Endometrium (tissue), 2 donors: ENCODE measurements around the gene SFSWAP.

Source experiments
- FAIRE-seq: peaks from 2 replicates; lab custom pipeline; 2012; peaks lifted over from hg19 to GRCh38; lab: Jason Lieb, UNC
- donor health status: control.
- donor health status: control.

The SFSWAP gene

DNA sequence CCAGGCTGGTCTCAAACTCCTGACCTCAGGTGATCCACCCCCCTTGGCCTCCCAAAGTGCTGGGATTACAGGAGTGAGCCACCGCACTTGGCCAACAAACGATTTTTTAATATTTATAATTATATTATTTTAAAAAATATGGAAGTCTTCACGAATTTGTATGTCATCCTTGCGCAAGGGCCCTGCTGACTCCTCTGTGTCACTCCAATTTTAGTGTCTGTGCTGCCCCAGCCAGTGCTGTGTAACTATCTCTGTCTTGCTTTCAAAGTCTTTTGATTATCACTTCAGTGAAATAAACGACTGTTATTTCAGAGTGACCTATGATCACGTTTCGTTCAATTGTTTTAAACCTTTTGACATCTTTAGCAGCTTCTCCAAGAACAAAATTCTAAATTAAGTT, 104.2 kb downstream of the SFSWAP start:
- no peak for FAIRE-seq

DNA sequence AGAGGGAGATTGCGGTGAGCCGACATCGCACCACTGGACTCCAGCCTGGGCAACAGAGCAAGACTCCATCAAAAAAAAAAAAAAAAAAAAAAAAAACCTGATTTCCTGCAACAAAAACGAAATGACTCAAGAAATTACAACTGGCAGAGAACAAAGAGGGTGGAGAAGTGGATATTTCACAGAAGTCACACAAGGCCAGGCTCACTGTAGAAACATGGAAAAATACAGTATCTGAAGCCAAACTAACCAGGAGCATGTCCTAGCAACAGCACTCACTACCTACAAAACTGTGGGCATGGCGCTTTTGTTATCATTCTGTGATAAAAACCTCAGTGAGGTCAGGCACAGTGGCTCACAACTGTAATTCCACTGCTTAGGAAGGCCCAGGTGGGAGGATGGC, 105.6 kb downstream of the SFSWAP start:
- no peak for FAIRE-seq

DNA sequence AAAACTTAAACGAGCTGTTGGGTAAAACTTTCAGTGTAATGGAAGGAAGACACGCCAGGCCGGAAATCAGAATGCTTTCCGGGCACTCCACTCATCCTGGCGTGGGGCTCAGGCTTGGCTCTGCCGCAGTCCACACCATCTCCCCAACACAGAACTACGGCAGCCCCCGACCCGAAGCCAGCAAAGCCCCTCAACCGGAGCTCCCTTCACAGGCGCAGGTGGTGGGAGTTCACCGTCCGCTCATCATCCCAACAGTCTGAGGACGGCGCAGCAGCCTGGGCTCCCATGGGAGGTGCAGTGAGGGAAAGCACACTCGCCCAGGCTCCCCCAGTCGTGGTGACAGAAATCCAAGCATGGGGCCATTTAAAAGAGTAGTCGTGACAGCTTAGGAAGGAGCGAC, 106.4 kb downstream of the SFSWAP start:
- no peak for FAIRE-seq

DNA sequence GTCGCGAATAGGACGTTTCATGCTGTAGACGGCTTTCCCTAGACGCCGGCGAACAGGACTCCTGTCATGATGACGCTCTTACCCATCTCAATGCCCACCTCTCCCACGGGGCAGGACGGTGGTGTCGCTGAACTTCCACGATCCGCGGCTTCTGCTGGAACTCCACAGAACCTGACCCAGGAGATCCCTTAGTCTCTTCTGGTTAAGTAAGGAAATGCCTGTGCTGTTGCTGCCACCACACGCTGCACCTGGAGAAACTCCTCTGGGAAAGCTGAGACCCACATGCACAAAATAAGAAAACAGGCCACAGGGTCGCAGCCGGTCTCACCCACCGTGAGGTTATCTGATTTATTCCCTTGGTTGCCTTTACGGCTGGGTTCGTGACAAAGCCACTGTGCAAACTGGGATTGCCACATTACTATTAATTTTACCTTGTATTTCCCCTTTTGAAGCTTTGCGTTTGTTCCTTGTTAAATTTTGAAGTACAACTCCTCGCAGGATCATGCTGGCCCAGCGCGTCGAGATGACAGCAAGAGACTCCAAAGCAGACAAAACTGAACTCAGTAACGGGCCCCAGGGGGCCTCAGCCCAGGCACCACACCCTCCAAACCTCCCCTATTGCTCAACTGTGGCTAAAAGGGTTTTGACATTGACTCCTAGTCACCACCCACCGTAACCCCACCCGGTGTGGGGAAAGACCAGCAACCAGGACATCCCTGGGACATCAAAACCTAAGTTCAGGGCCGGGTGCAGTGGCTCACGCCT, 108.1 kb downstream of the SFSWAP start:
- no peak for FAIRE-seq

DNA sequence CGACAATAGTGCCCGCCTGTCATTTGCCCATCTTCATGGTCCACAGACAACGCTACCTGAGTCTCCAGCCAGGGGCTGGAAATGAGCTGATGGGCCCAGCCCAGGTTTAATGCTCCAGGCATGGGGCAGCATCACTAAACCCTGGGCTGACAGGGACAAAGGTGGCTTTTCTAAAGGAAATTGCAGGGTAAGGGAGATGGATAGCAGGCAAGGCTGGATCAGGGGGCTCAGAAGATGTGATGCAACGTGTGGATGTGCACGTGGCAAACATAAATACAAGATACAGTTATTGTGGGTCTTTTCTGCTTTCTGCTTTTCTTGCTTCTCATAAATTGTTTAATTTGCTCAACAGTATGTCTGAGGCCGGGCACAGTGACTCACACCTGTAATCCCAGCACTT, 113.6 kb downstream of the SFSWAP start:
- FAIRE-seq = no peak

DNA sequence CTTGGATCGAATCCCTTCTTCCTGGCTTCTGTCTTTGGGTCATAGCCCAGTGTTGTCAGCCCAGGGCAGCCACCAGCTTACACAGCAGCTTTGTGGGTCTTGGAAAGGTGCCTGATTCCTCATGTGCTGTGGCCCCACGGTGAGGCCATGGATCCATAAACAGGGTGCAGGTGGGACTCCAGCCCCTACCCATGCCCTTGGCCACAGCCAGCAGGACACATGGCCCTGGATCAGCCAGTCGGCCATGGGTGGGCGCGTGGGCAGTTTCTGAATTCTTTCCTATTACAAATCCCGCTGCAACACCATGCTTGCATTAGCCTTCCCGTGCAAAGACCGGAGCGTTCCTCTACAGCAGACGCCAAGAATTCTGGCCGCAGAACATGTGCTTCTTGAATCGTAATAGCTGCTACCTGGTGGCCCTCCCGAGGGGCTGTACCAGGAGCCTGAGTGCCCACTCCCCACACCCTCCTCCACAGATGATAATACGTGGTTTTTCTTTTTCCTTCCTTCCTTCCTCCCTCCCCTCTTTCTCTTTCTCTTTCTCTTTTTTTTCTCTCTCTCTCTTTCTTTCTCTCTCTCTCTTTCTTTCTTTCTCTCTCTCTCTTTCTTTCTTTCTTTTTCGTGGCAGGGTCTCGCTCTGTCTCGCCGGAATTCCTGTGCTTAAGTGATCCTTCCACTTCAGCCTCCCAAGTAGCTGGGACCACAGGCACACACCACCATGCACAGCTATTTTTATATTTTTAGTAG, 114.4 kb downstream of the SFSWAP start:
- FAIRE-seq = no peak

DNA sequence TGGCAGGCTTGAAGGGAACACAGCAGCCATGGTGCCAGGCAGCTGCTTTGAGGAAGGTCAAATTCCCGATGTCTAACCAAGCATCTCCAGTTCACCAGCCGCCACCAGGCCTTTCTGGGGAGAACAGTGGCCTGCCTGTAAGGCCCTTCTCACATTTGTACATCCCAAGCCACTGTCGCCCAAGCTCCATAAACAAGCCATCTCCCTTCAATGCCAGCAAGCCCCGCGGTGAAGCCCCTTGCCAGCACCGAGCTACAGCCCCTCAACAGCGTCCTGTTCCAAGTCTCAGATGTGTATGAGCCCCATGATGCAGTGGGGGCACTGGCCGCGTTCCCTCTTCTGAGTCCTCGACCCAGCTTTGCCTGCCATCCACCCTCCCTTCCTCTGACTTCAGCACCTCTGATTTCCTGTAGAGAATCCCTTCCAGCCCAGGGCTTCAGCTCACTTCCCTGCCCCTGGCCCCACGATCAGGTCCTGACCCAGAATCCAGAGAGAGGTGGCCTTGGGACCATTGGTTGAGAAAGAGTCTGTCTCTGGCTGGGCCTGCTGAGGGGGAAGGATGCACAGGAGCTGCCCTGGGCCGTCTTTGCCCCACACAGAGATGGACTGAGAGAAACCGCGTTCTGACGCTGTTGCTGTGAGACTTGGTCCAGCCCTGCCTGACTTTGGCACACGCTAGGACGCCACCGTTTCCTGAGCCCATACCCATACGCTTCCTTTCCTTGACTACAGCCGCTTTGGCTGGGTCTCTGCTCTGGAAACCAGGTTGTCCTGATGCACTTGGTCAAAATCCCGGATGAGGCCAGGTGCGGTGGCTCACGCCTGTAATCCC, 115.4 kb downstream of the SFSWAP start:
- no peak for FAIRE-seq

DNA sequence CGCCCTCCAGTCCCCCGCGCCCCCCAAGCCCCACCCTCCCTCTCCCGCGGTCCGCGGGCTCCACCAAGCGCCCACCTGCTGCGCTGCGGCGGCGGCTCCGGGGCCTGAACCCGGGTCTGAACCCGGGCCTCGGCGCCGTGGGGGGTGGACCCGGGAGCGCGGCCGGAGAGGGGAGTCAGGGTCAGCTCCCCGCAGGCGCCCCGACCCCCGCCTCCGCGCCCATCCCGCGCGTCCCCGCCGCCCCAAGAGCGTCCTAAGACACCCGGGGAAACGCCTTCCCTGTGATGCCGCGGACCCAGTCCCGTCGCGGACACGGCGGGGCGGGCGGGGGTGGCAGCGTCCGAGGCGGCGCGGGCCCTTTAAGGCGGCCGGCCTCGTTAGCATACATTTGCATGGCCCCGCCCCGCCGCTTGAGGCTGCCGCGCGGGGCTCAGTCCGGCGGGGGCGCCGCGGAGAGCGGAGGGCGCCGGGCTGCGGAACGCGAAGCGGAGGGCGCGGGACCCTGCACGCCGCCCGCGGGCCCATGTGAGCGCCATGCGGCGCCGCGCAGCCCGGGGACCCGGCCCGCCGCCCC, 117.2 kb downstream of the SFSWAP start, which contains the start of gene MMP17:
Gene MMP17, plus strand, starts transcription at position 433 of the 574 bp plus-strand sequence. Its CDS starts 102 bp downstream, at position 535.
- FAIRE-seq = no peak

DNA sequence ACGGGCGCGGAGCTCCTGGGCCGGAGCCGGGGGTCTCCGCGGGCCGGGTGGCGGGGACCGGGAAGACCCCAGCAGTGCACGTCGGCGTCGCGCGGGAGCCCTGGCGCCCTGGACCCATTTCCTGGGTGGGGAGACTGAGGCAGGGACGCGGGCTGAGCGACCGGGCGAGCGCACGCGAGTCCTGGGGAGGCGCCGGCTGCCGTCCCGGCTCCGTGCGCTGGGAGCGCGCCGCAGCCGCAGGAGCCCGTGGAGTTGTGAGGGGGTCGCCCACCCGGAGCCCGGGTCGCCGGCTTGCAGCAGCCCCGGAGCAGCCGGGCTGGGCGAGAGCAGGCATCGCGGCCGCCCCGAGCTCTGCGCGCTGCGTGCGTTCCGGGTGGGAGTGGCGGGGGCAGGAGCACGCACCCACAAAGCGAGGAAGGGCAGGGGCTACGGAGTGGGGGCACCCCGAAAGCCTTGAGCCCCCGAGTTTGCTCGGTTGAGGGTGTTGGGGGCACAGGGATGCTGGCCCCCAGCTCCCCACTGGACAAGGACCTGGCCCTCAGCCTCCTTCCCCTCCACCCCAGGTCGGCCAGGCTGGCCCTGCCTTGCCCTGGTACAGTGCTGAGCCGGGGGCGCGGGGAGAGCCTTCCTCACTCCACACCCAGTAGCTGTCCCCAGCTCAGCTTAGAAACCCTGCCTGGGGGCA, 117.9 kb downstream of the SFSWAP start:
- no peak for FAIRE-seq

DNA sequence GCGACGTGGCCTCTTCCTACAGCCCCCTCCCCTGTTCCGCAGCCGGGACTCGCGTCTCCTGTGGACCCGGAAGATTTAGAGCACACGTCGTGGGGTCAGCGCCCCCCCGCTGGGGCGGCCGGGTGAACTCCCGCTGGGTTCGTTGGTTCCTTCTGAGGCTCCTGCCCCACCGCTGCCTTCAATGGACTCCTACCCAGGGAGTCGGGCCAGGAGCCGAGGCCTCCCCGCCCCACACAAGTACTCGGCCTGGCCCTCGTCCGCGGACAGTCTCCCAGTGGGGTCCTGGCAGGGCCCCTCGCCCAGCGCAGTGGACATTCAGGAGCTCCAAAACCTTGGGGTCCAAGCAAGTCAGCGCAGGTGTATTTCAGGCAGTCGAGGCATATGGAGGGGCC, 118.5 kb downstream of the SFSWAP start:
- no peak for FAIRE-seq

DNA sequence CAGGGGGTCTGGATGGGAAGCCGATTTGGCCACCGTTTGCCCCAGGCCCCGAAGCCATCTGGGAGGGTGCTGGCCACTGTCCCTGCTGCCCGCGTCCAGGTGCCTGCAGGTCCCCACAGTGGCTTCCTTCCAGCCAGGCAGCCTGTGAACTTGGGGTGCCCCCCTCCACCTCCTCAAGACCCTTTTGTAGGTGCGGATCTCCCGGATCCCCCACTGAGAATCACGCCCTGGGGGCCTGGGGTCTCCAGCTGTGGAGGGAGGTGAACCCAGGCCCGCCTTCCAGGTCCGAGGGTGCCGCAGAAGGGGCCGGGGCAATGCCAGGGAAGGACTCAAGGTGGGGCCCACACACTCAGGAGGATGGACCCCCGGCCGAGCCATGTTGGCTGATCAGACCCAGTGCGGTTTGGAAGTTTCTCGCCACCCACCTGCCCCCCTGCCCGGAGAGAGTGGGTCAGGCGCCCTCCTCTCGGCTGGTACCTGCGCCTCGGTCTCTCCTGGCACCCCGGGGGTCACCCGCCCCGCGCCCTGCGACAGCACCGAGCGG, 119.0 kb downstream of the SFSWAP start:
- FAIRE-seq = no peak

DNA sequence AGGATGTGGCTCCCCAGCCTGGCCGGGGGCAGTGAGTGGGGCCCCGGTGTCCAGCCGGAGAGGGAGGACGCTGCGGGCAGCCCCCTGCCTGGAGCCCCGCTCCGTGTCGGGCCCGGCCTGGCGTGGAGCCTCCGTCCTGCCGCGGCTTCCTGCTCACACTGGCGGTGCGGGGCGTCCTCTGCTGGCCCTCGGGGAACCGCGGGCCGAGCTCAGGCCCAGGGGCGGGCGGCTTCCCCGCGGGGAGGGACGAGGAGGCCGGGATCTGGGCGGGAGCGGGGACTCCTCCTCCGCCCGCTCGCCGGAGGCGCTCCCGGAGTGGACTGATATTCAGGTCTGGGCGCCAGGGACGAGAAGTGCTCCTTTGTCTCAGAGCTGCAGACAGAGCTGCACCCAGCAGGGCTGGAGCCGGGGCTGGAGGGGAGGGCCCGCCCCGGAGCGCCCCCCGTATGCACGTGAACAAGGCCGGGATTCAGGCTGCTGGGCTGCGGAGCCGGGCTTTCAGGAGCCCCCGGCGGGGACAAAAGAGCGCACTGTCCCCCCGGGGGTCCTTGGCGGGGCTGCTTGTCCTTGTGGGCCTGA, 119.5 kb downstream of the SFSWAP start:
- no peak for FAIRE-seq

DNA sequence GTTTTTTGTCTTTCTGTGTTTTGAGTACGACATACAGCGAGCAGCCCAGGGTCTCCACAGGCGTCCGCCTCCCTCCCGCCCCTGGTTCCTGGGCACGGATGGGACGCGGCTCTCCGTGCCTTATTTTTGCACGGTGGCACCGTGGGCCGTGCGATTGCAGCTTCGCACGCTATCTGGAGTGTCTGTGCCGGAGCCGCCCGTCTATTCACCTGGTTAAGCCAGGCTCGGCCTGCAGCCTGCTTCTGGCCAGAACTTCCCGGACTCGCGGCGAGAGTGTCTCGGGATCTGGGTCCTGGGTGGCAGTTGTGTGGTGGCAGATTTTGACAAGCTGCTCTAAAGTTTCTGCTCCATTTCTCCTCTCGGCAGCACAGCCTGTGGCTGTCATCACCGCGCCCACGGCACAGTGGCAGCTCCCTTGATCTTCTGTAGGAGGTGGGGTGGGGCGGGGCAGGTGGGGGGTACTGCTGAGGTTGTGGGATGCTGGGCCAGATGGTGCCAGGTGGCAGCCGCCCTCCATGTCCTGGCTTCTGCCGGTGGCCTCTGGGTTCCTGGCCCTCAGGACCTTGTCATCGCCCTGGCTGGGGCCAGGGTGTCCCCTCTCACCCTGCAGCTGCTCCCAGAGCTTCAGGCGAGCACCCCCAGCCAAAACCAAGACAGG, 120.2 kb downstream of the SFSWAP start:
- FAIRE-seq = no peak

DNA sequence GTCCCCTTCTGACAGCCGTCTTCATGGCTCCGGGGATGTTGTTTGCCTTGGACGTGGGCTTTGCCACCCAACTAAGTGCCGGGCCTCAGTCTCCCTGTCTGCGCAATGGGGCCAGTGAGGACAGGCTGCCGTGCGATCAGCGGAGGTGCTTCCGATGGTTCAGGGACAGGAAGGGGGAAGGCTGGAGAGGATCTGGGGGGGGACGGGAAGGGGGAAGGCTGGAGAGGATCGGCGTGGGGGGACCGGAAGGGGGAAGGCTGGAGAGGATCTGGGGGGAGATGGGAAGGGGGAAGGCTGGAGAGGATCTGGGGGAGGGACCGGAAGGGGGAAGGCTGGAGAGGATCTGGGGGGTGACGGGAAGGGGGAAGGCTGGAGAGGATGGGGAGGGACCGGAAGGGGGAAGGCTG, 120.7 kb downstream of the SFSWAP start:
- FAIRE-seq = no peak

DNA sequence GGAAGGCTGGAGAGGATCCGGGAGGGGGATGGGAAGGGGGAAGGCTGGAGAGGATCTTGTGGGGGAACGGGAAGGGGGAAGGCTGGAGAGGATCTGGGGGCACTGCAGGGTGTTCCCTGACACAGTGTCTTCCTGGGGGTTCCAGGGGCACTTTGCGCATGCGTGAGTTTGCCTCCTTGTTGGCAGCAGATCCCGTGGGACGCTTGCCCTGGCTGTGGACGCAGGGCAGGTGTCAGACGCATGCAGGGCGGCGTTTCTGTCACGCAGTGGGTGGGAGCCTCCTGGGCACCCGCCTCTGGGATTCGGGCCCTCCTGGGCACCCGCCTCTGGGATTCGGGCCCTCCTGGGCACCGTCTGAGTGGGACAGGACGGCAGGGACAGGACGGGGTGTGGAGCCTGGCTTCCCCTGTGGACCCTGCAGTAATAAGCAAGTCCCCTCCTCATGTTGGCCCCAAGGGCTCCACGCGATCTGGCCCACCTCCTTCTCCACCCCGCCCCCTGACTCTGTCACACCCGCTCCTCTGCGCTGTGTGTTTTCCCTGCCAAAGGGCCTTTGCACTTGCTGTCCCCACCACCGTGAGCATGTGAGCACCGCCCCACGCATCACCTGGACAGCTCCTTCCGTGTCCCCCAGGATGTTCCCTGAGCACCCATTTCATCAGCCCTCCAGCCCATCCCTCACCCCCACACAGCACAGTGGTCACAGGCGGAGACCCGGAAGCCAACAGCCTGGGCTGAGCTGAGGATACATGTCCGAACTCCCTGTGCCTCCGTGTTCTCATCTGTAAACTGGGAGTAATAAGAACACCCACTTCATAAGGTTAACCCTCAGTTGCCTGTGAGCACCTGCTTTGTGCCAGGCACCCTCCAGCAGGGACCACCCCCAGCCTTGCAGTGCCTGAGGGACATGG, 121.7 kb downstream of the SFSWAP start:
- no peak for FAIRE-seq

DNA sequence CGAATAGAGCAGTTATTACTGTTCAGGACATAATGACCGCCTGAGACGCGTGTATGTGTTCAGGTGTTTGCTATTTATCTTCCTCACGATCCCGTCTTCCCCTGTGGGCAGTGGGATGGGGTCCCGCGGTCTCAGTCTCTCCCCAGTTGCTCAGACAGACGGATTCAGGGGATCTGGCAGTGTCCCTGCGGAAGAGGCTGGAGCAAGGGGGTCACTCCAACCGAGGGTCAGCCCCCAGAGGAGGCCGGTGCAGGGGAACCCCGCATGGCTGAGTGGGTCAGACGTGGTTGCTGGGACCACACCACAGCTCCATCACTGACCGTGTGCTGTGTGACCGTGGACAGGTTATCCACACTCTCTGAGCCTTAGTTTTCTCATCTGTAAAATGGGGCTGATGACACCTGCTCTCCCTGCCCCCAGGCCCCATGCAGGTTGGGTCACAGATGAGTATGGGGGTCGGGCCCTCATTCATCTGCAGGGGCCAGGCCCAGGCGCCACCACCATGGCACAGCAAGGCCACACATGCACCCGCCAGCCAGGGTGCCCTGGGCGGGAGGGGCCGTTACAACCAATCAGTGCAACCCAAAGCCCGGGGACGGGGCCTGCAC, 122.5 kb downstream of the SFSWAP start:
- FAIRE-seq = no peak

DNA sequence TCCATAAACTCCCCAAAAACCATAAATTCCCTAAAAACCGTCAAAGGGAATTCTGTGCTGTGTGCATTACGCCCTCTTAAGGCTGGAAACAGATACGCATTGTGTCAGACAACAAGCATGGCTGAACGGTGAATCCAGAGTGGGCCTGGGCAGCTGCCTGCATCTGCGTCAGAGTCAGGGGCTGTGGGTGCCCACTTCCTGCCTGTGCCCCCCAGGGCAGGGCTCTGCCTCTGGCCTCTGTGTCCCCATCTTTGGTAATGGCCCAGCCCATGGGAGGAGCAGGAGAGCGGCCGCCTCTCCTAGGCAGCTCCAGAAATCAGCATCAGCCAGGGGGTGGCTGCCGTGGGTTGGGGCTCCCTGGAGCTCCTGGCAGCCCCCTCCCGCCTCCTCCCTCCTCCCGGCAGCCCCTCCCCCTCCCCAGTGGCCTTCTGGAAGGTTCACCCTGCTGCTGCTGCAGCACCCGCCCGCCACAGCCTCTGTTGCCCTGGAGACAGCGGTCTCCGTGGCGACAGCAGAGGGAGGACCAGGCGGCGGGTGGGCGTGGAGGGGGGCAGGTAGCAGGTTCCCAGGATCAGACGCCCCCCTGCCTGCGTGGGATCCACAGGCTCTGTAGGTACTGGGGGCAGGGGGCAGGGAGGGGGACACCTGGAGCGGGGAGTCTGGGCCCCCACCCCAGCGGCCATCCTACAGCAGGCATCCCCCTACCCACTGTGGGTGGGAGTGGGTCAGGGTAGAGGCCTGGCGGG, 123.2 kb downstream of the SFSWAP start:
- no peak for FAIRE-seq
